GM12878 (cell line): ENCODE data around the gene LRRC57. TPM values are rescaled to one million over a fixed set of nuclear protein-coding genes. Genes with fewer than 3 reads are reported as not detected.
A peak's percentile ranks its signal among the peaks of the same experiment; 100 is the strongest.

Experiments
- ATAC-seq: fragments of 200-7000 bp; cut with Tn5 transposase; 3 replicates; pipeline ENCODE4 v1.9.1; 2020; ENCODE audit warnings: mild to moderate bottlenecking, moderate library complexity
- BruUV-seq: library from RNA; stranded (reverse); fragments of 400-500 nt; replicated peaks from 2 replicates; lab custom pipeline; 2021; lab: Mats Ljungman, UMichigan
- CTCF ChIA-PET: fragments of 300-600 bp; sonication (Branson Sonifier 250); formaldehyde crosslinking; extraction: SDS; loops from one replicate; lab custom pipeline; 2021; ENCODE audit warnings: inconsistent platforms; lab: Yijun Ruan, JAX
- POLR2A ChIA-PET: fragments of 350-600 bp; formaldehyde crosslinking; extraction: SDS; loops from one replicate; lab custom pipeline; 2021; ENCODE audit warnings: inconsistent platforms; lab: Charles Lee
- RAD21 ChIA-PET: fragments of 300-600 bp; sonication (Branson Sonifier 250); formaldehyde crosslinking; loops from one replicate; lab custom pipeline; 2023; ENCODE audit warnings: antibody characterized with exemption; ENCODE audit not compliant: unreplicated experiment; lab: Charles Lee
- SMC1A ChIA-PET: fragments of 300-600 bp; sonication (Branson Sonifier 250); formaldehyde crosslinking; loops from one replicate; lab custom pipeline; 2023; ENCODE audit not compliant: unreplicated experiment, uncharacterized antibody; lab: Charles Lee
- DNase-seq: peaks from one replicate; pipeline ENCODE4 v3.0.0-alpha.2; 2011; ENCODE audit warnings: low read depth, low spot score
- FAIRE-seq: peaks from 3 replicates; lab custom pipeline; 2011; peaks lifted over from hg19 to GRCh38; lab: Jason Lieb, UNC
- H2AFZ ChIP-seq: 2 replicates; pipeline ENCODE4 v1.6.0; 2011; ENCODE audit warnings: low read depth, low read length, control low read depth; ENCODE audit not compliant: control insufficient read depth
- H3K27ac ChIP-seq: 2 replicates; pipeline ENCODE4 v1.5.1; 2011; ENCODE audit warnings: control low read depth; ENCODE audit not compliant: control insufficient read depth, insufficient read depth
- H3K27me3 ChIP-seq, 2 experiments: replicated peaks in 1 of 2; 2 replicates each; pipeline versions ENCODE4 v1.6.0 to v1.6.1; 2011; ENCODE audit warnings: low read length in 1 of 2; ENCODE audit not compliant: control insufficient read depth in 2 of 2, insufficient read depth in 2 of 2
- H3K36me3 ChIP-seq, 2 experiments: 2 replicates each; pipeline ENCODE4 v1.5.1; 2011; ENCODE audit warnings: low read length in 1 of 2; ENCODE audit not compliant: control insufficient read depth in 2 of 2, insufficient read depth in 2 of 2
- H3K4me1 ChIP-seq: 2 replicates; pipeline ENCODE4 v1.6.1; 2011; ENCODE audit warnings: mild to moderate bottlenecking, low read length, moderate library complexity, mixed read lengths; ENCODE audit not compliant: control insufficient read depth, insufficient read depth
- H3K4me2 ChIP-seq: 2 replicates; pipeline ENCODE4 v1.6.0; 2011; ENCODE audit warnings: control low read depth; ENCODE audit not compliant: control insufficient read depth, insufficient read depth
- H3K4me3 ChIP-seq: fragments of 200-600 bp; sonication (generic); 2 replicates; pipeline ENCODE4 v1.5.1; 2016
- H3K79me2 ChIP-seq: 2 replicates; pipeline ENCODE4 v1.6.0; 2011; ENCODE audit warnings: low read length; ENCODE audit not compliant: control insufficient read depth, insufficient read depth
- H3K9ac ChIP-seq: 2 replicates; pipeline ENCODE4 v1.8.0; 2011; ENCODE audit warnings: low read length, control low read depth, mixed read lengths; ENCODE audit not compliant: control insufficient read depth, insufficient read depth
- H3K9me3 ChIP-seq: replicated peaks from 3 replicates; pipeline ENCODE4 v1.5.1; 2011; ENCODE audit warnings: mild to moderate bottlenecking, low read length; ENCODE audit not compliant: control insufficient read depth, insufficient read depth
- H4K20me1 ChIP-seq: 2 replicates; pipeline ENCODE4 v1.6.0; 2011; ENCODE audit not compliant: control insufficient read depth, insufficient read depth
- BRCA1 ChIP-seq: IDR thresholded peaks from 2 replicates; pipeline ENCODE4 v1.6.1; 2011; ENCODE audit warnings: low read depth, low read length, improper control_type of control experiment
- DPF2 ChIP-seq: fragments of 450-650 bp; IDR thresholded peaks from 2 replicates; pipeline ENCODE4 v1.6.1; 2017; ENCODE audit warnings: mild to moderate bottlenecking
- REST ChIP-seq: IDR thresholded peaks from 2 replicates; pipeline ENCODE4 v1.6.1; 2012; ENCODE audit warnings: mild to moderate bottlenecking, low read depth, low read length
- SMARCA5 ChIP-seq: fragments of 450-650 bp; IDR thresholded peaks from 2 replicates; pipeline ENCODE4 v1.6.1; 2017; ENCODE audit warnings: mild to moderate bottlenecking
- STAT3 ChIP-seq: IDR thresholded peaks from 2 replicates; pipeline ENCODE4 v1.6.1; 2011; ENCODE audit warnings: low read depth, low read length, improper control_type of control experiment
- USF1 ChIP-seq: IDR thresholded peaks from 2 replicates; pipeline ENCODE4 v1.6.1; 2011; ENCODE audit warnings: borderline replicate concordance, low read depth, mild to moderate bottlenecking, moderate library complexity, mixed read lengths, low read length; ENCODE audit not compliant: insufficient read depth; ENCODE audit errors: extremely low read length
- WGBS: methylation state at CpG from one replicate; pipeline ENCODE4 v1.1.6; 2016; ENCODE audit warnings: low lambda C conversion rate; ENCODE audit not compliant: insufficient replicate concordance, insufficient coverage; ENCODE audit errors: missing lambda C conversion rate; 5-methylcytosine and 5-hydroxymethylcytosine counted together
- in situ Hi-C: fragments of 300-500 bp; cut with MboI; formaldehyde crosslinking; loops from 9 replicates; pipeline ENCODE4 v1.14.3; 2018; ENCODE audit warnings: mixed read lengths
- intact Hi-C: fragments of 100-400 bp; cut with micrococcal nuclease; formaldehyde crosslinking; loops from one replicate; pipeline ENCODE4 v1.14.2; 2022; ENCODE audit not compliant: unreplicated experiment
- polyA plus RNA-seq, 11 experiments: library from polyadenylated mRNA; depleted of rRNA in 4 of 11; unstranded in 6 of 11; stranded (reverse) in 5 of 11; fragments of >200 nt; fragmentation: Nextera tagmentation in 4 of 11; fragmentation: Illumina TruSeq in 1 of 11; extraction: Ambion mirVana in 4 of 11; extraction: Trizol in 1 of 11; gene quantifications; 1 replicate in 1 of 11; 2 replicates in 10 of 11; pipeline versions ENCODE4 v1.2.1 to v1.2.3, GENCODE V29; 2011 to 2016; ENCODE audit warnings: inconsistent platforms in 2 of 11, missing spikeins in 2 of 11, low read depth in 1 of 11
- total RNA-seq, 4 experiments: library from RNA; depleted of rRNA in 3 of 4; stranded (reverse); fragments of >200 nt in 3 of 4; fragmentation: Illumina TruSeq in 1 of 4; extraction: Trizol in 1 of 4; gene quantifications; 2 replicates each; pipeline versions ENCODE4 v1.2.1 to v1.2.3, GENCODE V29; 2013 to 2021
- TF ChIP-seq, protein P1 (sequence below): IDR thresholded peaks from 2 replicates; pipeline ENCODE4 v1.6.1; 2012; ENCODE audit warnings: low read length, inconsistent platforms

LRRC57 gene
- total and polyA plus RNA-seq, 10 of the 15 experiments (the other 5 are each of a cell fraction or from before 2014, with no cell fraction given): 5.2 to 15.7 (median 9.6) TPM

DNA sequence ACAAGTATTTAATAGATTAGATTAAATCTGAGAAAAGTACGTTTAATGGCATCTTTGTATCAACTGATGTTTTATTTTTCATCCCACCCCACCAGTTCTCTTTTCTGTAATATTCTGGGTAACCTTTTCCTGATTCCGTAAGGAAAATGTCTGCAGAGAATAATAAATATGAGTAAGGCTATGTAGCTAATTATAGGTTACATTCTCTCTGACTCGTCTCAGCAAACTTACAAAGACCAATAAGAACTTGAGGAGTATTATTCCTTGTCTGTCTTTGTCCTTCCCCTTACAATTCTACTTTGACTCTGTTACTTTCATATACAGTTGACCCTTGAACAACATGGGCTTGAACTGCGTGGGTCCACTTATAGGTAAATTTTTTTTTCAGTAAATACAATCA lies 41.1 kb downstream of the LRRC57 start:
- no peaks in the 10 kb centered on the region for H4K20me1 ChIP-seq
- H3K9me3 ChIP-seq: no peaks in the 10 kb centered on the region
- DNase-seq: no peak
- in situ Hi-C loops (no loop called here), intact Hi-C loops (no loop called here)
- 86% methylated on average over 4 of the region's 4 CpGs for WGBS
- peaks cover 0 to 5% of the 10 kb centered on the region in 2 experiments; a peak in 1 of 4 replicates for H3K36me3 ChIP-seq
- no peaks in the 10 kb centered on the region for H3K27me3 ChIP-seq
- POLR2A ChIA-PET: interaction anchor here (0.6 kb wide), 1 partner anchor 142 kb away, joined by 3 read pairs; no protein-coding TSS in a partner anchor
- CTCF ChIA-PET: no interaction called here
- ATAC-seq: no peak
- FAIRE-seq: no peak
- no peak overlapping the region for H3K4me3 ChIP-seq
- H3K4me1 ChIP-seq: peaks cover 31% of the 10 kb centered on the region; the same call in 1 of the 2 replicates
- H3K9ac ChIP-seq: no peak overlapping the region
- peaks cover 37% of the 10 kb centered on the region for H3K79me2 ChIP-seq
- no peak overlapping the region for H3K27ac ChIP-seq
- BruUV-seq: no TSS peak
- SMC1A ChIA-PET: interaction anchor here (1.6 kb wide), 1 partner anchor 139 kb away, joined by 9 read pairs; no protein-coding TSS in a partner anchor
- H3K4me2 ChIP-seq: no peak overlapping the region
- TF ChIP-seq USF1: no peak
- no peak for TF ChIP-seq BRCA1
- no peak for TF ChIP-seq DPF2
- no peak for TF ChIP-seq SMARCA5
- no peak overlapping the region for H2AFZ ChIP-seq
- RAD21 ChIA-PET: no interaction called here

DNA sequence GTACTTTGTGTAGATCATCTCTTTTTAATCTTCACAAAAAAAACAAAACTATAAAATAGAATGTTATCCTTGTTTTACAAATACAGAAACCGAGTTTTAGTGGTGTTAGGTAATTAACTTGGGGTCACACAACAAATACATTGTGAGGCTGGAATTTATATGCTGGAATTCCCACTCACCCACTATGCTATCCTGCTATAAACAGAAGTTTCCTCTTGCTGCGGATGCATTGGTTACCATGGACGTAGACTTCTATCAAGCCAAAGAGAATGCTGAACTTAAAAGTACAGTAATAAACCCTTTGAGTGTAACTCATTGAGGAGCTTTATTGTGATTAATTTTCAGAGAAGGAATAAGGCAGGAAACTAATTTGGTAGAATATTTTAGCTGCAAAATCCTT lies 44.0 kb downstream of the LRRC57 start:
- intact Hi-C loops (no loop called here), in situ Hi-C loops (no loop called here)
- Histone ChIP-seq H2AFZ (no peak overlapping the region), H3K9me3 (no peaks in the 10 kb centered on the region; the same call in 2 of the 3 replicates), H3K9ac (peak overlapping the region; percentile 26), H3K36me3 (peaks cover 0 to 7% of the 10 kb centered on the region in 2 experiments; a peak in 1 of 4 replicates), H3K4me2 (peak overlapping the region; percentile 93), H3K4me1 (peaks cover 50% of the 10 kb centered on the region), H3K27me3 (no peaks in the 10 kb centered on the region), H3K4me3 (peak overlapping the region; percentile 44; the same call in 1 of the 2 replicates), H4K20me1 (no peaks in the 10 kb centered on the region), H3K79me2 (peaks cover 58% of the 10 kb centered on the region), H3K27ac (peak overlapping the region; percentile 81)
- ATAC-seq: peak; percentile 23
- FAIRE-seq: no peak
- POLR2A ChIA-PET: interaction anchor here (0.5 to 3.7 kb wide), 17 partner anchors 10 to 814 kb away, joined by 3 to 37 read pairs (median 4); partner anchors contain the start of genes CAPN3, SNAP23 and ZNF106
- BruUV-seq: no TSS peak
- no peak for DNase-seq
- SMC1A ChIA-PET: interaction anchor here (0.7 to 3.1 kb wide), 13 partner anchors 9 to 222 kb away, joined by 3 to 21 read pairs (median 3); partner anchors contain the start of genes HAUS2, LRRC57, SNAP23 and ZNF106
- WGBS: 3% methylated on average over 3 of the region's 3 CpGs
- RAD21 ChIA-PET: interaction anchor here (1.0 to 3.0 kb wide), 10 partner anchors 9 to 117 kb away, joined by 3 to 17 read pairs (median 6); partner anchors contain the start of genes SNAP23, STARD9 and ZNF106
- CTCF ChIA-PET: interaction anchor here (0.7 to 2.1 kb wide), 6 partner anchors 9 to 145 kb away, joined by 3 to 10 read pairs (median 3); partner anchors contain the start of gene SNAP23
- TF ChIP-seq REST: no peak
- TF ChIP-seq STAT3: no peak
- TF ChIP-seq, protein P1, sequence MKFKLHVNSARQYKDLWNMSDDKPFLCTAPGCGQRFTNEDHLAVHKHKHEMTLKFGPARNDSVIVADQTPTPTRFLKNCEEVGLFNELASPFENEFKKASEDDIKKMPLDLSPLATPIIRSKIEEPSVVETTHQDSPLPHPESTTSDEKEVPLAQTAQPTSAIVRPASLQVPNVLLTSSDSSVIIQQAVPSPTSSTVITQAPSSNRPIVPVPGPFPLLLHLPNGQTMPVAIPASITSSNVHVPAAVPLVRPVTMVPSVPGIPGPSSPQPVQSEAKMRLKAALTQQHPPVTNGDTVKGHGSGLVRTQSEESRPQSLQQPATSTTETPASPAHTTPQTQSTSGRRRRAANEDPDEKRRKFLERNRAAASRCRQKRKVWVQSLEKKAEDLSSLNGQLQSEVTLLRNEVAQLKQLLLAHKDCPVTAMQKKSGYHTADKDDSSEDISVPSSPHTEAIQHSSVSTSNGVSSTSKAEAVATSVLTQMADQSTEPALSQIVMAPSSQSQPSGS: no peak
